Stimulated activated CD8-positive, alpha-beta memory T cell treated with anti-CD3 and anti-CD28 coated beads, Interleukin-15, amount 100 ng/mL, for 4 hours (primary cell): ENCODE results near the gene SPATS1.

Source experiments
- DNase-seq, 2 donors: peaks; one replicate each; pipeline ENCODE4 v3.0.0-alpha.2; 2020; ENCODE audit warnings: low read depth in 2 of 2

Gene SPATS1

GRCh38 chr6:44387346-44388134, 45.1 kb downstream of the SPATS1 start, which contains the start of gene CDC5L:
Gene CDC5L, plus strand, starts transcription at chr6:44387706. Its CDS starts 118 bp downstream, at chr6:44387824.
- DNase-seq = peak; percentile 84 to 89

GRCh38 chr6:44388135-44388487, 45.7 kb downstream of the SPATS1 start:
- DNase-seq = no peak

- DNase-seq = no peak
Observed at GRCh38 chr6:44388887-44389286, 46.4 kb downstream of the SPATS1 start.

- no peak for DNase-seq
Observed at GRCh38 chr6:44390158-44390683, 47.8 kb downstream of the SPATS1 start.
